ENCODE results near the gene CADPS.

The CADPS gene

DNA sequence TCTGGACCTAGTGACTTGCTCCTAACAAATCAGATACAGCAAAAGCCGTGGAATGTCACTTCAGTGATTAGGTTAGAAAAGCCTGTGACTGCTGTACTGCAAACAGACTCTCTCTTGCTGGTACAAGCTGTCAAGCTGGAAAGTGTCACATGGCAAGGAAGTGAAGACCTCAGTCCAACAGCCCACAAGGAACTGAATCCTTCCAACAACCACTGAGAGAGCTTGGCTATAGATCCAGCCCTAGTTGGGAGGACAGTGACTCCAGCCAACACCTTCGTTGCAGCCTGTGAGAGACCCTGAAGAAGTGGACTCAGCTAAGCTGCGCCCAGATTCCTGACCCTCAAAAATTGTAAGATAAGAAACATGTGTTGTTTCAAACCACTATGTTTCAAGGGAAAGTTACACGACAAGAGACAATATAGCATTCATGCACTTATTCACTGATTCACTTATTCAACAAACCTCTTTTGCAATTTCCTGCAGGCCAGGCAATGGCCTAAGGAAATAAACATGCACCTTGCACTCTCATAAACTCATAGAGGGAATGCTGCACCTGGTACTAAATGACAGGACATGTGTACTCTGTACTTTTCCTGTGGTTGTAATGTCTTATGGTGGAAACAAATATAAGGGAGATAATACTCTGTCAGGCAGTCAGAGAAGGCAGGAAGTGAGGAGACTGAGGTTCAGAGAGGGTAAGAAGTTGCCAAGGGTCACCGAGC is 142.9 kb downstream of the CADPS start:
- Histone ChIP-seq H3K4me3 (ENCODE audit: low read depth in 1 of 2, low read length in 2 of 2) (no peak overlapping the region), H3K27ac (ENCODE audit: low read depth, low read length) (no peak overlapping the region), H3K36me3 (ENCODE audit: insufficient read depth, low read length) (no peaks in the 10 kb centered on the region), H3K4me1 (ENCODE audit: insufficient read depth, low read length) (no peaks in the 10 kb centered on the region), H3K27me3 (ENCODE audit: control insufficient read depth in 1 of 2, insufficient read depth in 2 of 2, low read length in 2 of 2) (no peaks in the 10 kb centered on the region), H3K9me3 (ENCODE audit: low read length) (no peaks in the 10 kb centered on the region), H3K9ac (ENCODE audit: low read length) (no peak overlapping the region)

DNA sequence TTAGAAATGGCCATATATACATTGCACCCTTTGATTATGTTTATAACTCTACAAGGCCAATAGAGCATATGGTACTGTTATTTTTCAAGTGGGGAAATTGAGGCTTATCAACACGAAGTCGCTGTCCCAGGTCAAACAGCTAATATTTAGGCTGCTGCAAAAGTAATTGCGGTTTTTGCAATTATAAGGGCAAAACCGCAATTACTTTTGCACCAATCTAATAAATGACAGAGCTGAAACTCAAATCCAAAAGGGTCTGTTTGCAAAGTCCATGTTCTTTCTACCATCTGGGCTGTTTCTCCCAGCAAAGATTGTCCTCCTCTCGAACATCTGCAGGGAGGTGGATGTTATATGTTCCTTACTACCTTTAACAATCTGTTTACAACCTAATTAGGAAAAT is 147.2 kb downstream of the CADPS start:
- H3K9me3 ChIP-seq (ENCODE audit: low read length): no peaks in the 10 kb centered on the region
- H3K4me1 ChIP-seq (ENCODE audit: insufficient read depth, low read length): no peaks in the 10 kb centered on the region
- no peaks in the 10 kb centered on the region for H3K36me3 ChIP-seq (ENCODE audit: insufficient read depth, low read length)

DNA sequence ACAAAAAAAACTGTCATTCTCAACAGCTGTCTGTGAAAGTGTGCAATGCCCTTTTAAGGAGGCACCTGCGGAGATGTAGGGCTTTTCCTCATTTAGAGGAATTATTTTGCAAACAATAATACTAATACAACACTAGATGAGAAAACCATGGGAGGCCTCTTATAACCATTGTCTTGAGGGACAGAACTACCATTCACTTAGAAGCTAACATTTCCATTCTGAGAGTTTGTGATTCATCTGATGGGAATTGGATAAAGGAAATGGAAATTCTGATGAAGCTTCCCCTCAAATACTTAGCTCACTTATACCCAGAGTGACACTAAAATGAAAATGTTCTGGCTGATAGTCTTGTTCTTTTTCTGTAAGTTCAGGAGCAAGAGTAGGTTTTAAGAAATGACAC is 147.7 kb downstream of the CADPS start:
- H3K27ac ChIP-seq (ENCODE audit: low read depth, low read length): no peak overlapping the region
- H3K9ac ChIP-seq (ENCODE audit: low read length): no peak overlapping the region
- H3K4me3 ChIP-seq (ENCODE audit: low read depth in 1 of 2, low read length in 2 of 2): no peak overlapping the region
- no peaks in the 10 kb centered on the region for H3K36me3 ChIP-seq (ENCODE audit: insufficient read depth, low read length)
- H3K4me1 ChIP-seq (ENCODE audit: insufficient read depth, low read length): no peaks in the 10 kb centered on the region
- no peaks in the 10 kb centered on the region for H3K27me3 ChIP-seq (ENCODE audit: control insufficient read depth in 1 of 2, insufficient read depth in 2 of 2, low read length in 2 of 2)
- H3K9me3 ChIP-seq (ENCODE audit: low read length): no peaks in the 10 kb centered on the region

More for the DNA sequence above, 147.2 kb downstream of the CADPS start:
- Histone ChIP-seq H3K27ac (ENCODE audit: low read depth, low read length) (no peak overlapping the region), H3K27me3 (ENCODE audit: control insufficient read depth in 1 of 2, insufficient read depth in 2 of 2, low read length in 2 of 2) (no peaks in the 10 kb centered on the region), H3K9ac (ENCODE audit: low read length) (no peak overlapping the region), H3K4me3 (ENCODE audit: low read depth in 1 of 2, low read length in 2 of 2) (no peak overlapping the region)

DNA sequence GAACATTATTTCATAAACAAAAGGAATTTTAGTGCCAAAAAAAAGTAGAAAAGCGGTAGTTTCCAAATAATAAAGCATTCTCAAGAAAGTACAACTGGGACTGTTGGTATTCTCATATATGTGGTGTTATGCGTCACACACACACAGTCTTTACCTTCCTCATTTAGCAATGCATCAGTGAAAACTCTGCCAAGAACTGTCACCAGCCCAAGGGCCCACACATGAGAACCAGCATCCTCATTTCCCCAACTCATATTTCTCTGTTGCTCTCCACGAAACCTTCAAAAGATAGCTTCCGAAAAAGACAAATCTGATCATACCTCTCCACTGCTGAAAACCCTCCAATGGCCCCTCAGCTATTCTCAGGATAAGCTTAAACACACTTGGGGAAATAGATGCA is 150.7 kb downstream of the CADPS start:
- no peaks in the 10 kb centered on the region for H3K36me3 ChIP-seq (ENCODE audit: insufficient read depth, low read length)
- no peaks in the 10 kb centered on the region for H3K9me3 ChIP-seq (ENCODE audit: low read length)
- H3K27me3 ChIP-seq (ENCODE audit: control insufficient read depth in 1 of 2, insufficient read depth in 2 of 2, low read length in 2 of 2): no peaks in the 10 kb centered on the region
- no peak overlapping the region for H3K9ac ChIP-seq (ENCODE audit: low read length)
- H3K27ac ChIP-seq (ENCODE audit: low read depth, low read length): no peak overlapping the region
- no peaks in the 10 kb centered on the region for H3K4me1 ChIP-seq (ENCODE audit: insufficient read depth, low read length)
- no peak overlapping the region for H3K4me3 ChIP-seq (ENCODE audit: low read depth in 1 of 2, low read length in 2 of 2)

DNA sequence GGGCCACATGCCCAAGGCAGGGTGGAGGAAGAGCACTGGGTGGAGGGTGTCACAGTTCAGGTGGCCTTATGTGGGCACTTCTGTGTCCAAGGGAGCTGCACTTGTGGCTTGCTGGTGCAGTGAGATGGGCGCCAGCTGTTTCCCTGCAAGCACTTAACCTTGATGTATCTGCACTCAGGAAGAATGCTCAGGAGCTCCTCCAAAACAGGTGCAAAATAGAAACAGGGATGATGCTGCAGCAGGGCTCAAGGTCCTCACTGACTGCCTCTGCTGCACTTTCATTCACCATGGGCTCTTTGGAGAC is 151.3 kb downstream of the CADPS start:
- H3K9ac ChIP-seq (ENCODE audit: low read length): no peak overlapping the region
- H3K9me3 ChIP-seq (ENCODE audit: low read length): no peaks in the 10 kb centered on the region
- H3K27ac ChIP-seq (ENCODE audit: low read depth, low read length): no peak overlapping the region
- H3K4me3 ChIP-seq (ENCODE audit: low read depth in 1 of 2, low read length in 2 of 2): no peak overlapping the region
- no peaks in the 10 kb centered on the region for H3K4me1 ChIP-seq (ENCODE audit: insufficient read depth, low read length)
- H3K36me3 ChIP-seq (ENCODE audit: insufficient read depth, low read length): no peaks in the 10 kb centered on the region
- H3K27me3 ChIP-seq (ENCODE audit: control insufficient read depth in 1 of 2, insufficient read depth in 2 of 2, low read length in 2 of 2): no peaks in the 10 kb centered on the region

DNA sequence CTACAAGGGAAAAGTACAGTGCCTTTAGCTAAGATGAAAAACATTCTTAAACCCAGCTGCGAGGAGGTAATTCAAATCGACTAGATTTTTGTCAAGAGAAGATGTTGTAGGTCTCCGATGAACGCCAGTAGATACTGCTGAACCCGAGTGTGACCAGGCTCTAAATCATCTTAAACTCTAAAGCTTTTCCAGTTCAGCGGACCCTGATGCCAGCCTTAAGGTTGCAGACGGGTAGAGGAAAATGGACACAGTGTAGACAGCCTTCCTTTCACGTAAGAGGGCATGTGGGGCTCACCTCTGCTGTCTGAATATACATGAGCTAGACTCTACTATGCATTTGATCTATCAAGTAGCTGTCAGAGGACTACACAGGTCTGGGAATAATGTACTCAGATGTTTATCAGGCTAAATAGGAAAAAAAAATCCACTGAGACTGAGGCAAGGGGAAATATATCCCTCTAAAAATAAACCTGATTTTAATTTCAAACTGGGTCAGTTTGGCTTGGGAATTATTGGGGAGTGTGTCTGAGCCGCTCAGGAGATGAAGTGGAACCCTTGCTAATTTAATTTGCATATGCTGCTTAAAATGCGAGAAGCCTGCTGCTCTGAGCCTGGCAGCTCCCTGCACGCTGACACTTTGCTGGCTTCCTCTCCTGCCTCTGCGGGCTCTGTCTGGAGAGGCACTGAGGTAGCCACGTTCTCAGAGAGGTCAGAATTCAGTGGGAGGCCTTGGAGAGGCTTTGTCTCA is 151.9 kb downstream of the CADPS start:
- no peak overlapping the region for H3K9ac ChIP-seq (ENCODE audit: low read length)
- no peaks in the 10 kb centered on the region for H3K27me3 ChIP-seq (ENCODE audit: control insufficient read depth in 1 of 2, insufficient read depth in 2 of 2, low read length in 2 of 2)
- H3K27ac ChIP-seq (ENCODE audit: low read depth, low read length): no peak overlapping the region
- H3K9me3 ChIP-seq (ENCODE audit: low read length): no peaks in the 10 kb centered on the region
- H3K36me3 ChIP-seq (ENCODE audit: insufficient read depth, low read length): no peaks in the 10 kb centered on the region
- H3K4me3 ChIP-seq (ENCODE audit: low read depth in 1 of 2, low read length in 2 of 2): no peak overlapping the region
- H3K4me1 ChIP-seq (ENCODE audit: insufficient read depth, low read length): no peaks in the 10 kb centered on the region

DNA sequence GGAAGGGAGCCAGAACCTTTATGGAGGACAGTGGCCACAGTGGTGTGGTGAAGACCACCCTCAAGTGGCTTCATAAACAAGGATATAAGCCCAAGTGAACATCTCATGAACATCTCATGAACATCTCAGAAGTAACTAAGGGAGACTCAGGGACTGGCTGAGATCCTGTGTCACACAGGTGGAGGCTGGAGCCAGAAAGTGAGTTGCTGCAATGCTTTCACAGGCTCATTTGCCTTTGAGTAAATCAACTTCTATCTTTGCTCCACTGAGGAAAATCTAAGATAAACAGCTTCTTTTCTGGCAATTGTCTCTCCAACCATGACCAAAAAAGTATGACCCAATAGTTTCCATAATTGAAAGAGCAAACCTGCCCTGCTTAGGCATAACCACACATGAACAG is 152.9 kb downstream of the CADPS start:
- H3K4me3 ChIP-seq (ENCODE audit: low read depth in 1 of 2, low read length in 2 of 2): no peak overlapping the region
- H3K9ac ChIP-seq (ENCODE audit: low read length): no peak overlapping the region
- no peaks in the 10 kb centered on the region for H3K27me3 ChIP-seq (ENCODE audit: control insufficient read depth in 1 of 2, insufficient read depth in 2 of 2, low read length in 2 of 2)
- no peaks in the 10 kb centered on the region for H3K36me3 ChIP-seq (ENCODE audit: insufficient read depth, low read length)
- H3K27ac ChIP-seq (ENCODE audit: low read depth, low read length): no peak overlapping the region
- H3K4me1 ChIP-seq (ENCODE audit: insufficient read depth, low read length): no peaks in the 10 kb centered on the region
- no peaks in the 10 kb centered on the region for H3K9me3 ChIP-seq (ENCODE audit: low read length)

DNA sequence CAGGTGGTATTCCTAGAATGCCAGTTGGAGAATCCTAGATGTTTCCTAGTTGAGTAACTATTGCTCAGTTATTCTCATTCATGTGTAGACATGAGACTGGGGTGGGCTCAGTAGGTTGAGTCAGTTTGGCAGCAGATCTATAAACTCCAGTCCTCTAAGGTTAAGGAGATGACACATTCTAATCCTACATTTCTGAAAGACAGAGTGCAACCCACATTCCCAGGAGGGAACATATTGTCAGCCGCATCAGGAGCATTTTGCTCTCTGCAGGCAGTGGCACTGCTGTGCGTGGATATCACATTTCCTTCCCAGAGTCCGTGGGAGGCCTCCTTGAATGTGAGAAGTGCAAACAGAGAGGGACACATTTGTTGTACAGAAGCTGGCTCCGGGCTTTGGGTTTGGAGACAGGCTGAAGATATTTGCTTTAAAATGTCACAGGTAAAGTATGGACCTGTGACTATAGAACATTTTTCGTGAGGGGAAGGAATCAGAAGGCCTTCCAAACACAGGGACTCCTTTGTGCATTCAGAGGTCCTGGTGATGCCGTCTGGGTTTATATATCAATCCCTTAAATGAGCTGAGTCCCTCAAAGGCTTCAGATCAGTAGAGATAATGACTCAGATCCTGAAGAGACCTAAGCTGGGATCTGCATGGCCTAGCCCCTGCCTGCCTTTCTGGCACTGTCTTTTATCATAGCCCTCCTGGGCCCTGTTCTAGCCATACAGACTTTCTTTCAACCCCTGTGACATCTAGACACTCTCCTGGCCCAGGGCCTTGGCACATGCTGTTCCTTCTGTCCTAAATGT is 156.5 kb downstream of the CADPS start:
- H3K4me1 ChIP-seq (ENCODE audit: insufficient read depth, low read length): no peaks in the 10 kb centered on the region
- H3K9me3 ChIP-seq (ENCODE audit: low read length): no peaks in the 10 kb centered on the region

DNA sequence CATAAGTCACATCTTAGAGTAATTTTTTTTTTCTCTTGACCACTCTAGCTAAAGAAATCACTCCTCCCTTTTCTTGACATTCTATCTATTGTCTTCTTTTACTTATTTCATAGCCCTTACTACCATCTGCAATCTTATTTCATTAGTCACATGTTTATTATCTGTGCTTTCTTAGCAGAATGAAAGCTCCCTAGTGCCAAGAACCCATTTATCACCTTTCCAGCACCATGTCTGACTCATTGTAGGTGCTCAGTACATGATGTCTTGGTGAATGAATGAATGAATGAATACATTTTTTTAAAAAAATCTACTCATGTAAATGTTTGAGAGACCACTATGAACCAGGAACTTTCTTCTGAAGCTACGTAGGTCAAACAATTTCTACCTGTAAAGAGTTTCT is 157.2 kb downstream of the CADPS start:
- no peak overlapping the region for H3K27ac ChIP-seq (ENCODE audit: low read depth, low read length)
- H3K36me3 ChIP-seq (ENCODE audit: insufficient read depth, low read length): no peaks in the 10 kb centered on the region
- no peaks in the 10 kb centered on the region for H3K27me3 ChIP-seq (ENCODE audit: control insufficient read depth in 1 of 2, insufficient read depth in 2 of 2, low read length in 2 of 2)
- no peak overlapping the region for H3K4me3 ChIP-seq (ENCODE audit: low read depth in 1 of 2, low read length in 2 of 2)
- no peak overlapping the region for H3K9ac ChIP-seq (ENCODE audit: low read length)
- H3K9me3 ChIP-seq (ENCODE audit: low read length): no peaks in the 10 kb centered on the region
- no peaks in the 10 kb centered on the region for H3K4me1 ChIP-seq (ENCODE audit: insufficient read depth, low read length)

More for the DNA sequence above, 156.5 kb downstream of the CADPS start:
- Histone ChIP-seq H3K36me3 (ENCODE audit: insufficient read depth, low read length) (no peaks in the 10 kb centered on the region), H3K27ac (ENCODE audit: low read depth, low read length) (no peak overlapping the region), H3K4me3 (ENCODE audit: low read depth in 1 of 2, low read length in 2 of 2) (no peak overlapping the region), H3K27me3 (ENCODE audit: control insufficient read depth in 1 of 2, insufficient read depth in 2 of 2, low read length in 2 of 2) (no peaks in the 10 kb centered on the region), H3K9ac (ENCODE audit: low read length) (no peak overlapping the region)

DNA sequence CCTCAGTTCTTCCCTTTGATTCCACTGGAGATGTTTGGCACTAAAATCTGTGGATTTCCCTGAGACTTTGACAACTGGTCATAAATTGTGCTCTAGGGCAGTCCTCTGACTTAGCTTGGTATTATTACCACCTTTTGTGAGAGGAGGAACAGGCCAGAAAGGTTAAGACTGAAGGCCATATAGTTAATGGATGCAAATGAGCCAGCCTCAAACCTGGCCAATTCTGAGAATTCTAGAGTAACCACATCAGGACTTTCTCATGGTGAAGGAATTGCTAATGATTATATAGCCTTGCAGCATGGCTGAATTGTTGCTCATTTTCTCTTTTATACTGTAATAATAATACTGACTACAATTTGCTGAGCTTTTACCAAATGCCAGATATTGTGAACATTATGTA is 162.5 kb downstream of the CADPS start:
- Histone ChIP-seq H3K27me3 (ENCODE audit: control insufficient read depth in 1 of 2, insufficient read depth in 2 of 2, low read length in 2 of 2) (no peaks in the 10 kb centered on the region), H3K4me1 (ENCODE audit: insufficient read depth, low read length) (no peaks in the 10 kb centered on the region), H3K9me3 (ENCODE audit: low read length) (no peaks in the 10 kb centered on the region), H3K9ac (ENCODE audit: low read length) (no peak overlapping the region), H3K4me3 (ENCODE audit: low read depth in 1 of 2, low read length in 2 of 2) (no peak overlapping the region), H3K36me3 (ENCODE audit: insufficient read depth, low read length) (no peaks in the 10 kb centered on the region), H3K27ac (ENCODE audit: low read depth, low read length) (no peak overlapping the region)

DNA sequence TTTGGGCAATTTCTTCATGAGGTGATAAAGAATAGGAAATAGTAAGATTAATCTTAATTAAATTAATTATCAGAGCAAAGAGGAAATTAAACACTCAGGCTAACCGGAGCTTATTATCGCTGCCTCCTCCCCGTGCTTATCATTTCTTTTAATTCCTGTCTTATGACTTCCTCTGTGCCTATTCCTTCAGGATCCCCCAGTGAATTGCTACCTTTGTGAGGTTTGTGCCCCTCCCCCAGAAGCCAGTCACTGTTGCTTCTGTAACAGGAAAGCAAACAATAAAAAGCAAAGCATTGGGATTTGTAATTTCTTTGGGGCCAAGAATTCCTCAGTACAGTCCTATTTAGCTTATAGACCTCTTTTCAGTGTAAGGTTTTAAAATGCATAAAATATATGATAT is 164.5 kb downstream of the CADPS start:
- Histone ChIP-seq H3K9me3 (ENCODE audit: low read length) (no peaks in the 10 kb centered on the region), H3K4me1 (ENCODE audit: insufficient read depth, low read length) (no peaks in the 10 kb centered on the region), H3K9ac (ENCODE audit: low read length) (no peak overlapping the region), H3K36me3 (ENCODE audit: insufficient read depth, low read length) (no peaks in the 10 kb centered on the region), H3K27ac (ENCODE audit: low read depth, low read length) (no peak overlapping the region), H3K27me3 (ENCODE audit: control insufficient read depth in 1 of 2, insufficient read depth in 2 of 2, low read length in 2 of 2) (no peaks in the 10 kb centered on the region), H3K4me3 (ENCODE audit: low read depth in 1 of 2, low read length in 2 of 2) (no peak overlapping the region)

All from muscle layer of colon (tissue), 2 donors.